ENCODE results near the gene AKNAD1.
"Not testable (repeated sequence)": the region's sequence is repeated elsewhere in the genome, so short reads cannot be mapped to it uniquely, and the experiment has no call there.

The AKNAD1 gene

DNA sequence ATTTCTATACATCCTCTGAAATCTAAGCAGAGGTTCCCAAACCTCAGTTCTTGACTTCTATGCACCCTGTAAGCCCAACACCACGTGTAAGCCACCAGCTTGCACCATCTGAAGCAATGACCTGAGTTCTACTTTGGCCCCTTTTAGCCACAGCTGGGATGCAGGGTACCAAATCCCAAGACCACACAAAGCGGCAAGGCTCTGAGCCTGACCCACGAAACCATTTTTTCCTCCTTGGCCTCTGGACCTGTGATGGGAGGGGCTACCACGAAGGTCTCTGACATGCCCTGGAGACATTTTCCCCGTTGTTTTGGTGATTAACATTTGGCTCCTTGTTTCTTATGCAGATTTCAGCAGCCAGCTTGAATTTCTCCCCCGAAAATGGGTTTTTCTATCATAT is 71.6 kb downstream of the AKNAD1 start:
- no peak for DNase-seq (ENCODE audit: low read depth)

DNA sequence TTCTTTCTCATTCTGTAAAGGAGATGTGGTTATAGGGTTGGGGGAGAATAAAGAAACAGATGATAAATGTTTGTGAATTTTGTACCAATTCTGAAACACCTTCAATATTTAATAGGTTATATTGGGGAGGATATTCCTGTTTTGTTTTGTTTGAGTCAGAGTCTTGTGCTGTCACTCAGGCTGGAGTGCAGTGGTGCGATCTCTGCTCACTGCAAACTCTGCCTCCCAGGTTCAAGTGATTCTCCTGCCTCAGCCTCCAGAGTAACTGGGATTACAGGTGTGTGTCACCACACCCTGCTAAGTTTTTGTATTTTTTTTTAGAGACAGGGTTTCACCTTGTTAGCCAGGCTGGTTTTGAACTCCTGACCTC is 75.3 kb downstream of the AKNAD1 start:
- DNase-seq (ENCODE audit: low read depth) = not testable (repeated sequence)

DNA sequence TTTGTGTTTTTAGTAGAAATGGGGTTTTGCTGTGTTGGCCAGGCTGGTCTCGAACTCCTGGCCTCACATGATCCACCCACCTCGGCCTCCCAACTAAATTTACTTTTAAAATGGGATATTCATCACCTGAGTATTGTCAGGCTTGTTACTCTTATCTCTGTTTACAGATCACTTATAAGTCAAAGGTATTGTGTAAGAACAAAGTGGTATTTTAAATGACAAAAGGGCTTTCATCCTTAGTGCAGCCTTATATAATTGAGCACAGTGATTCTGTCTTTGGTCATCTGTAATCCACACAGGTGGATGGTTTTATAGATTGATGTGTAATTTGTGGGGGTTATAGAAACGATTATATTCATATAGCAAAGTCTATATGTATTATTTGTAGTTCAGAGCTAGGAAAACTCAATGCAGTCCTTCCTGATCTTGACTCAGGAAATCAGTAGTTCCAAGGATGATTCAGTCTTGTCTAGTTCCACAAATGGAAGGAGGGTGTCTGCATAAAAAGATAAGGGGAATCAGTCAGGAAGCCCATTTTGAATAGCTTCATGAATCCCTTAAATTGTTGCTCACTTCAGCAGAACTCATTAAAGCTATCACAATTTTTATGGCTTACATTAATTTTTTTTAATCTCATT is 75.8 kb downstream of the AKNAD1 start:
- DNase-seq (ENCODE audit: low read depth) = no peak

DNA sequence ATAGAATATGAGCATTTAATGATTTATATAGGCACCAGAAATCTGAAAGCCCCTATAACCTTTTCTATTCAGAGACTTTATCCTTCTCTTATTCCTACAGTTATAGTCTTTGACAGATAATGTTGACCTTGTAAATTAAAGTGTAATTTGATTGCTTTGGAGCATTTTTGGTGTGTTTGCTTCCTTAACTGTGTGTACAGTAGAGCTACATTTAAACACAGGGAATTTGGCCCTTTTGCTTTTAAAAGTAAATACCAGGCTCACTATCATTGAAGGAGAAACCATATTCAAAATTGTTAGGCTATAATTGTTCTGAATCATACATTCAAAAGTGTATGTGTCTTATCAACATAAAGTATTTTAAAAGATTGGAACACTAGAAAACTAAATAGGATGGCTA is 77.4 kb downstream of the AKNAD1 start:
- no peak for DNase-seq (ENCODE audit: low read depth)

DNA sequence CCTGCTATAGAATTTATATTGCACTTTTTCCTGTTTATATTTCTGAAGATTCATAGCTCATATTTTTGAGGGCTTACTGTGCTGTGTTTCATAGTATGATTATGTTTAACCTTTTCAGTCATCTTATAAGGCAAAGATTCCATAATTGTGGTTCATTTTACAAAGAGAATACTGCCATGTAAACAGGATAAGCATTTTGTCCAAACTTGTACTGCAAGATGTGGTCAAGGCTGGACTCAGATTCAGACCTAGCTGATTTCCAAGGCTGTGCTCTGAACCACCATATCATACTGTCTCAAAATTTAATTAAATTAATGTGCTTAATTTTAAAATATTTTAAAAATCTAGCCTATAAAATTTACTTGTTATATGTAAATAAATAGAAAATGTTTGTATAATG is 79.1 kb downstream of the AKNAD1 start:
- DNase-seq (ENCODE audit: low read depth) = no peak

DNA sequence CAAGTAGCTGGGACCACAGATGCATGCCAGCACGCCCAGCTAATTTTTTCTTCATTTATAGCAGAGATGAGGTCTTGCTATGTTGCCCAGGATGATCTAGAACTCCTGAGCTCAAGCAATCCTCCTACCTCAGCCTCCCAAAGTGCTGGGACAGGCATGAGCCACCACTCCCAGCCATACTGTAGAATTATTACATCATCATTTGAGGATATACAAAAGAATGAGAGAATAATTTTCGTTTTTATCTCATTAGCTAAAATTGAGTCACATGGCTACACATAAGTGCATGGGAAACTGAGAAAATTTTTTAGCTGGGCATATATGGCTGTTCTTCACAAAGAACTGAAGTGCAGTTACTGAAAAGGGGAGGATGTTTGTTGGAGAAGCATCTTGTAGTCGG is 89.2 kb downstream of the AKNAD1 start:
- no peak for DNase-seq (ENCODE audit: low read depth)

DNA sequence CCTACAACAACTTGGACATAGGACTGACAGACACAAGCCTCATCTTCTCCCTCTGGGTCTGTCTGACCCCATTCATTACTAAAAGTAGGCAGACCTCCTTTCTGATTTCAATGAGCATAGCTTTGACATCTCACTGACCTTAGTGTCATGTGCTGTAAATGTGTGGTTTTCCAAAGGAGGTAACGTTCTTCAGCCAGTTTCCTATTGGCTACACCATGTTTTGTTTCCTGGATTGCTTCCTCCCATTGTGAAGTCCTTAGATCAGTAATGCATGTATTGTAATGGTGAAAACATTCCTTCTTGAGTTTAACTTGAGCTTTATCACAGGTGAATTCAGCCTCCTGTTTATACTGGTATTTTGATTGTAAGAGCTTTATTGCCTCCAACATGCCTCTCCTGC is 89.8 kb downstream of the AKNAD1 start:
- DNase-seq (ENCODE audit: low read depth) = no peak

Data from GM04503 (cell line).